ENCODE data around the gene GABRG3. TPM values are rescaled to one million over a fixed set of nuclear protein-coding genes. Genes with fewer than 3 reads are reported as not detected.

The GABRG3 gene
- total and polyA plus RNA-seq, 12 donors, result not detected

DNA sequence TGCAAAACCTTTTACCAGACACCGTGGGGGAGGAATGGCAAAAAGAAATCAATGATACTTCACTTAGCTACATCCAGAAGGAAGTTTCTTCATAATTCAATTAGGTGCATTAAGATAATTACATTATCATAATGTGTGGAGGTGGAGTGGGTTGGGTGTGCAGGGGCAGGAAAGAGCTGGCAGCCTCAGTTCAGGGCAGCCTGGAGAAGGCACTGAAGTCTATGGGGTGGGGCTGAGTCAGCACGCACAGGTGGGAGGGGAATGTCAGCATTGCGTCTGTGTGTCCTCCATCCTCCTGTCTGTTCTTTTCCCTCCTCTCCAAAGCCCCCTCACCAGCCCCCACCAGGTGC is 278.8 kb downstream of the GABRG3 start:
- intact Hi-C loops (cut with DNase I), result no loop called here
- Histone ChIP-seq H3K27me3 (peaks cover 0 to 6% (median 0%) of the 10 kb centered on the region in 7 donors), H3K27ac (no peak overlapping the region), H3K36me3 (no peaks in the 10 kb centered on the region), H3K4me3 (no peak overlapping the region), H3K9me3 (no peaks in the 10 kb centered on the region), H3K4me1 (no peaks in the 10 kb centered on the region)
- WGBS, 2 donors, result 71% methylated on average over 3 of the region's 3 CpGs
- TF ChIP-seq CTCF (IDR thresholded peaks at IDR 0.05), result no peak
- DNase-seq (no peak), ATAC-seq (no peak)

GRCh38 chr15:27250223-27250622 is 279.2 kb downstream of the GABRG3 start:
- peaks cover 0 to 6% (median 0%) of the 10 kb centered on the region in 7 donors for H3K27me3 ChIP-seq
- DNase-seq (no peak), ATAC-seq (no peak)
- intact Hi-C loops (cut with DNase I), result no loop called here
- 76 to 88% methylated on average over 6 of the region's 6 CpGs for WGBS, 2 donors
- H3K36me3 ChIP-seq, result no peaks in the 10 kb centered on the region
- no peak overlapping the region for H3K27ac ChIP-seq
- H3K9me3 ChIP-seq, result no peaks in the 10 kb centered on the region
- no peak for TF ChIP-seq CTCF (IDR thresholded peaks at IDR 0.05)
- no peak overlapping the region for H3K4me3 ChIP-seq
- no peaks in the 10 kb centered on the region for H3K4me1 ChIP-seq

- ATAC-seq, result no peak
- Histone ChIP-seq H3K27ac (no peak overlapping the region), H3K27me3 (peaks cover 0 to 6% (median 0%) of the 10 kb centered on the region in 7 donors), H3K9me3 (no peaks in the 10 kb centered on the region), H3K4me1 (no peaks in the 10 kb centered on the region), H3K36me3 (no peaks in the 10 kb centered on the region), H3K4me3 (no peak overlapping the region)
- intact Hi-C loops (cut with DNase I), result no loop called here
- no peak for DNase-seq
- TF ChIP-seq CTCF (IDR thresholded peaks at IDR 0.05), result no peak
- WGBS, 2 donors, result 54 to 62% methylated on average over 9 of the region's 9 CpGs
Observed at GRCh38 chr15:27254055-27254454, 283.1 kb downstream of the GABRG3 start.

- no peak for TF ChIP-seq CTCF (IDR thresholded peaks at IDR 0.05)
- Histone ChIP-seq H3K4me1 (no peaks in the 10 kb centered on the region), H3K4me3 (no peak overlapping the region), H3K27ac (no peak overlapping the region), H3K36me3 (no peaks in the 10 kb centered on the region), H3K9me3 (no peaks in the 10 kb centered on the region), H3K27me3 (peaks cover 0 to 7% (median 0%) of the 10 kb centered on the region in 7 donors)
- intact Hi-C loops (cut with DNase I), result no loop called here
- no peak for DNase-seq
- 64 to 67% methylated on average over 3 of the region's 3 CpGs for WGBS, 2 donors
- ATAC-seq, result no peak
Observed at GRCh38 chr15:27254801-27255200, 283.8 kb downstream of the GABRG3 start.

- Histone ChIP-seq H3K4me1 (no peaks in the 10 kb centered on the region), H3K27ac (no peak overlapping the region), H3K9me3 (no peaks in the 10 kb centered on the region), H3K27me3 (peaks cover 0 to 7% (median 0%) of the 10 kb centered on the region in 7 donors), H3K4me3 (no peak overlapping the region), H3K36me3 (no peaks in the 10 kb centered on the region)
- DNase-seq (no peak), ATAC-seq (no peak)
- intact Hi-C loops (cut with DNase I), result no loop called here
- TF ChIP-seq CTCF (IDR thresholded peaks at IDR 0.05), result no peak
- 82 to 85% methylated on average over 5 of the region's 5 CpGs for WGBS, 2 donors
Observed at GRCh38 chr15:27256446-27256845, 285.5 kb downstream of the GABRG3 start.
